T-cell (primary cell): ENCODE measurements around the gene SLC45A1. TPM values are rescaled to one million over a fixed set of nuclear protein-coding genes. Genes with fewer than 3 reads are reported as not detected.

Source experiments
- ATAC-seq, 4 experiments: fragments of 200-7000 bp in 3 of 4; fragments of 150-1000 bp in 1 of 4; cut with Tn5 transposase; replicated peaks in 1 of 4; 1 replicate in 3 of 4; 2 replicates in 1 of 4; pipeline ENCODE4 v1.10.0; 2021; ENCODE audit warnings: moderate library complexity in 3 of 4, mild to moderate bottlenecking in 2 of 4, moderate number of reproducible peaks in 1 of 4
- CTCF ChIA-PET, 2 donors: fragments of 300-600 bp; sonication (Branson Sonifier 250); formaldehyde crosslinking; loops; one replicate each; lab custom pipeline; 2022; ENCODE audit warnings: antibody characterized with exemption in 2 of 2; lab: Charles Lee
- POLR2A ChIA-PET, 2 donors: fragments of 300-600 bp; sonication (Branson Sonifier 250); formaldehyde crosslinking; loops; one replicate each; lab custom pipeline; 2022; ENCODE audit warnings: antibody characterized with exemption in 2 of 2; lab: Charles Lee
- DNase-seq, 35 experiments: peaks; one replicate each; pipeline versions ENCODE4 v3.0.0 to v3.0.0-alpha.2; 2013 to 2023
- H3K27ac ChIP-seq: one replicate; pipeline ENCODE4 v1.5.1; 2013; ENCODE audit warnings: low read length
- H3K27me3 ChIP-seq, 2 experiments: replicated peaks in 1 of 2; 1 replicate in 1 of 2; 2 replicates in 1 of 2; pipeline versions ENCODE4 v1.6.1 to v1.7.0; 2013; ENCODE audit warnings: low read length in 1 of 2, mixed read lengths in 1 of 2; ENCODE audit not compliant: control insufficient read depth in 2 of 2, insufficient read depth in 2 of 2; ENCODE audit errors: extremely low read depth in 1 of 2
- H3K36me3 ChIP-seq, 2 donors: 1 replicate in 1 of 2; 2 replicates in 1 of 2; pipeline versions ENCODE4 v1.6.1 to v1.7.0; 2013; ENCODE audit warnings: low read length in 1 of 2; ENCODE audit not compliant: control insufficient read depth in 2 of 2, insufficient read depth in 1 of 2; ENCODE audit errors: extremely low read depth in 1 of 2
- H3K4me1 ChIP-seq, 2 experiments: 1 replicate in 1 of 2; 2 replicates in 1 of 2; pipeline versions ENCODE4 v1.6.1 to v1.7.0; 2013; ENCODE audit warnings: low read length in 2 of 2, mixed read lengths in 1 of 2; ENCODE audit not compliant: insufficient read depth in 2 of 2, control insufficient read depth in 1 of 2; ENCODE audit errors: extremely low read depth in 1 of 2
- H3K4me3 ChIP-seq, 2 donors: 1 replicate in 1 of 2; 2 replicates in 1 of 2; pipeline versions ENCODE4 v1.5.1 to v1.7.0; 2013; ENCODE audit warnings: mild to moderate bottlenecking in 2 of 2, low read length in 1 of 2, moderate library complexity in 1 of 2; ENCODE audit not compliant: control insufficient read depth in 1 of 2; ENCODE audit errors: extremely low read depth in 1 of 2
- H3K9me3 ChIP-seq: 2 replicates; pipeline ENCODE4 v1.7.0; 2013
- H3K27ac Mint-ChIP-seq, 2 donors: one replicate each; pipeline ENCODE4 v1.8.0; 2020 to 2021; ENCODE audit warnings: mild to moderate bottlenecking in 2 of 2, mixed read lengths in 2 of 2
- H3K27me3 Mint-ChIP-seq, 2 donors: one replicate each; pipeline ENCODE4 v1.8.0; 2021 to 2022; ENCODE audit warnings: mixed read lengths in 2 of 2
- H3K36me3 Mint-ChIP-seq: one replicate; pipeline ENCODE4 v1.8.0; 2021; ENCODE audit warnings: mixed read lengths
- H3K4me1 Mint-ChIP-seq, 3 donors: one replicate each; pipeline ENCODE4 v1.8.0; 2020 to 2022; ENCODE audit warnings: mixed read lengths in 3 of 3, mild to moderate bottlenecking in 1 of 3
- H3K4me3 Mint-ChIP-seq, 3 donors: one replicate each; pipeline ENCODE4 v1.8.0; 2020 to 2022; ENCODE audit warnings: mild to moderate bottlenecking in 3 of 3, mixed read lengths in 3 of 3, moderate library complexity in 3 of 3
- H3K9me3 Mint-ChIP-seq, 3 donors: one replicate each; pipeline ENCODE4 v1.8.0; 2020 to 2022; ENCODE audit warnings: mixed read lengths in 3 of 3
- WGBS: methylation state at CpG from one replicate; pipeline ENCODE4 v1.1.5; 2013; ENCODE audit warnings: missing lambda C conversion rate; ENCODE audit not compliant: insufficient coverage; 5-methylcytosine and 5-hydroxymethylcytosine counted together
- total RNA-seq, 35 experiments: library from RNA in 6 of 35; stranded (reverse) in 6 of 35; fragments of 120-200 nt in 1 of 35; gene quantifications; one replicate each; pipeline versions ENCODE4 v1.2.1 to v1.2.4 and lab custom pipeline; 2013 to 2026

SLC45A1 gene
- total RNA-seq, 5 donors from 2014 or later (not counting 1 experiment from before 2014, with no cell fraction given) = 0.58 to 1.4 (median 1.2) TPM

GRCh38 chr1:8352471-8352845 lies 34.5 kb downstream of the SLC45A1 start:
- DNase-seq (no peak), ATAC-seq (no peak)
- no peak overlapping the region for H3K27ac ChIP-seq
- H3K4me3 ChIP-seq = no peak overlapping the region
- peaks cover 0 to 5% of the 10 kb centered on the region in 2 experiments for H3K4me1 ChIP-seq
- Mint-ChIP-seq H3K9me3 (no peaks in the 10 kb centered on the region), H3K4me3 (no peak overlapping the region), H3K27me3 (peaks cover 0 to 3% of the 10 kb centered on the region in 2 donors), H3K27ac (peak overlapping the region in 1 of 2 donors; percentile 44), H3K36me3 (peaks cover 21% of the 10 kb centered on the region), H3K4me1 (peaks cover 4 to 7% (median 4%) of the 10 kb centered on the region in 3 donors)
- ChIA-PET POLR2A (no interaction called here), CTCF (interaction anchor here in 1 of 2 donors (0.5 to 1.2 kb wide), 2 partner anchors 340 to 379 kb away, joined by 3 to 4 read pairs; no protein-coding TSS in a partner anchor)
- peaks cover 0 to 11% of the 10 kb centered on the region in 2 experiments for H3K27me3 ChIP-seq
- WGBS = 91% methylated on average over 14 of the region's 15 CpGs
- H3K36me3 ChIP-seq = peaks cover 26 to 40% of the 10 kb centered on the region in 2 donors
- no peaks in the 10 kb centered on the region for H3K9me3 ChIP-seq

GRCh38 chr1:8352886-8353785 lies 35.2 kb downstream of the SLC45A1 start:
- Mint-ChIP-seq H3K27ac (no peak overlapping the region), H3K27me3 (peaks cover 0 to 3% of the 10 kb centered on the region in 2 donors), H3K4me1 (peaks cover 4 to 7% (median 4%) of the 10 kb centered on the region in 3 donors), H3K36me3 (peaks cover 26% of the 10 kb centered on the region), H3K9me3 (no peaks in the 10 kb centered on the region), H3K4me3 (no peak overlapping the region)
- WGBS = 82% methylated on average over 13 of the region's 21 CpGs
- Histone ChIP-seq H3K4me1 (peaks cover 0 to 5% of the 10 kb centered on the region in 2 experiments), H3K36me3 (peaks cover 26 to 47% of the 10 kb centered on the region in 2 donors), H3K4me3 (no peak overlapping the region), H3K9me3 (no peaks in the 10 kb centered on the region), H3K27me3 (peaks cover 0 to 8% of the 10 kb centered on the region in 2 experiments), H3K27ac (no peak overlapping the region)
- CTCF ChIA-PET = interaction anchor here in 1 of 2 donors (0.5 kb wide), 1 partner anchor 379 kb away, joined by 3 read pairs; no protein-coding TSS in a partner anchor
- ATAC-seq (no peak), DNase-seq (no peak)
- POLR2A ChIA-PET = no interaction called here

- 100% methylated on average over 2 of the region's 8 CpGs for WGBS
- DNase-seq (no peak), ATAC-seq (no peak)
- Histone ChIP-seq H3K27me3 (no peaks in the 10 kb centered on the region), H3K4me1 (peaks cover 0 to under 1% of the 10 kb centered on the region in 2 experiments), H3K27ac (no peak overlapping the region), H3K4me3 (no peak overlapping the region), H3K36me3 (peaks cover 26 to 56% of the 10 kb centered on the region in 2 donors), H3K9me3 (no peaks in the 10 kb centered on the region)
- no peaks in the 10 kb centered on the region for H3K9me3 Mint-ChIP-seq
- peaks cover 0 to 2% (median 0%) of the 10 kb centered on the region in 3 donors for H3K4me1 Mint-ChIP-seq
- no peak overlapping the region for H3K27ac Mint-ChIP-seq
- ChIA-PET CTCF (no interaction called here), POLR2A (no interaction called here)
- no peak overlapping the region for H3K4me3 Mint-ChIP-seq
- H3K27me3 Mint-ChIP-seq = no peaks in the 10 kb centered on the region
- peaks cover 26% of the 10 kb centered on the region for H3K36me3 Mint-ChIP-seq
These were observed 36.1 kb downstream of the SLC45A1 start for GRCh38 chr1:8354038-8354437.

GRCh38 chr1:8355439-8356255 lies 37.7 kb downstream of the SLC45A1 start:
- Histone ChIP-seq H3K4me3 (no peak overlapping the region), H3K4me1 (no peaks in the 10 kb centered on the region), H3K36me3 (peaks cover 26 to 67% of the 10 kb centered on the region in 2 donors), H3K27ac (no peak overlapping the region), H3K9me3 (no peaks in the 10 kb centered on the region), H3K27me3 (no peaks in the 10 kb centered on the region)
- no peak for DNase-seq
- Mint-ChIP-seq H3K36me3 (peaks cover 28% of the 10 kb centered on the region), H3K4me3 (no peak overlapping the region), H3K27me3 (no peaks in the 10 kb centered on the region), H3K4me1 (no peaks in the 10 kb centered on the region), H3K9me3 (no peaks in the 10 kb centered on the region), H3K27ac (peak overlapping the region in 1 of 2 donors; percentile 28)
- POLR2A ChIA-PET = no interaction called here
- CTCF ChIA-PET = interaction anchor here in 1 of 2 donors (0.5 kb wide), 1 partner anchor 413 kb away, joined by 4 read pairs; no protein-coding TSS in a partner anchor
- 98% methylated on average over 13 of the region's 24 CpGs for WGBS
- no peak for ATAC-seq

- Mint-ChIP-seq H3K27me3 (no peaks in the 10 kb centered on the region), H3K27ac (peak overlapping the region; percentile 28 to 59), H3K4me3 (no peak overlapping the region), H3K9me3 (no peaks in the 10 kb centered on the region), H3K4me1 (no peaks in the 10 kb centered on the region), H3K36me3 (peaks cover 31% of the 10 kb centered on the region)
- POLR2A ChIA-PET = interaction anchor here in 1 of 2 donors (0.6 kb wide), 1 partner anchor 597 kb away, joined by 4 read pairs; no protein-coding TSS in a partner anchor
- no peaks in the 10 kb centered on the region for H3K27me3 ChIP-seq
- WGBS = 95% methylated on average over 25 of the region's 27 CpGs
- H3K36me3 ChIP-seq = peaks cover 32 to 76% of the 10 kb centered on the region in 2 donors
- ATAC-seq = no peak
- CTCF ChIA-PET = interaction anchor here in 1 of 2 donors (0.6 kb wide), 1 partner anchor 374 kb away, joined by 5 read pairs; no protein-coding TSS in a partner anchor
- no peaks in the 10 kb centered on the region for H3K9me3 ChIP-seq
- no peak overlapping the region for H3K4me3 ChIP-seq
- no peak for DNase-seq
- H3K4me1 ChIP-seq = no peaks in the 10 kb centered on the region
- H3K27ac ChIP-seq = no peak overlapping the region
These were observed 38.6 kb downstream of the SLC45A1 start for GRCh38 chr1:8356256-8357209.
